ENCODE measurements around the gene NFIB. TPM values are rescaled to one million over a fixed set of nuclear protein-coding genes. Genes with fewer than 3 reads are reported as not detected.

Gene NFIB
- total RNA-seq, 1 donor from 2014 or later = 38.4 TPM

GRCh38 chr9:14307989-14308852 is 5.7 kb downstream of the NFIB start:
- peak; percentile 54 for ATAC-seq
- no peak for DNase-seq (ENCODE audit: low spot score)

GRCh38 chr9:14306672-14307660 is 7.0 kb downstream of the NFIB start:
- ATAC-seq (no peak), DNase-seq (ENCODE audit: low spot score) (no peak)

GRCh38 chr9:14306188-14306587 is 7.8 kb downstream of the NFIB start:
- ATAC-seq = no peak

GRCh38 chr9:14304259-14304658 is 9.7 kb downstream of the NFIB start:
- no peak for DNase-seq (ENCODE audit: low spot score)
- ATAC-seq = peak; percentile 18

More at GRCh38 chr9:14306188-14306587, 7.8 kb downstream of the NFIB start:
- no peak for DNase-seq (ENCODE audit: low spot score)

- DNase-seq (ENCODE audit: low spot score) (no peak), ATAC-seq (no peak)
These were observed 10.4 kb downstream of the NFIB start for GRCh38 chr9:14303521-14303920.

- no peak for ATAC-seq
These were observed 10.8 kb downstream of the NFIB start for GRCh38 chr9:14303100-14303499.

GRCh38 chr9:14302405-14302804 is 11.5 kb downstream of the NFIB start:
- ATAC-seq = peak; percentile 61
- DNase-seq (ENCODE audit: low spot score) = no peak

More at GRCh38 chr9:14303100-14303499, 10.8 kb downstream of the NFIB start:
- DNase-seq (ENCODE audit: low spot score) = no peak

- ATAC-seq (peak; percentile 10), DNase-seq (ENCODE audit: low spot score) (no peak)
These were observed 12.3 kb downstream of the NFIB start for GRCh38 chr9:14301583-14302021.

- no peak for ATAC-seq
- DNase-seq (ENCODE audit: low spot score) = no peak
These were observed 12.9 kb downstream of the NFIB start for GRCh38 chr9:14301006-14301405.

- ATAC-seq = peak; percentile 47
- no peak for DNase-seq (ENCODE audit: low spot score)
These were observed 13.4 kb downstream of the NFIB start for GRCh38 chr9:14300588-14300987.

GRCh38 chr9:14300040-14300439 is 13.9 kb downstream of the NFIB start:
- DNase-seq (ENCODE audit: low spot score) (no peak), ATAC-seq (peak; percentile 23)

- peak; percentile 19 for ATAC-seq
- DNase-seq (ENCODE audit: low spot score) = no peak
These were observed 15.3 kb downstream of the NFIB start for GRCh38 chr9:14298601-14299022.

GRCh38 chr9:14296495-14297113 is 17.3 kb downstream of the NFIB start:
- DNase-seq (ENCODE audit: low spot score) (peak; percentile 64), ATAC-seq (no peak)

- DNase-seq (ENCODE audit: low spot score) = peak; percentile 63
These were observed 19.3 kb downstream of the NFIB start for GRCh38 chr9:14294659-14295058.

GRCh38 chr9:14293801-14294200 is 20.1 kb downstream of the NFIB start:
- DNase-seq (ENCODE audit: low spot score) (no peak), ATAC-seq (no peak)

More at GRCh38 chr9:14294659-14295058, 19.3 kb downstream of the NFIB start:
- peak; percentile 74 for ATAC-seq

GRCh38 chr9:14292181-14292739 is 21.7 kb downstream of the NFIB start:
- ATAC-seq (peak; percentile 63), DNase-seq (ENCODE audit: low spot score) (no peak)

- ATAC-seq (no peak), DNase-seq (ENCODE audit: low spot score) (no peak)
These were observed 24.0 kb downstream of the NFIB start for GRCh38 chr9:14289916-14290315.

- ATAC-seq (peak; percentile 48), DNase-seq (ENCODE audit: low spot score) (no peak)
These were observed 25.5 kb downstream of the NFIB start for GRCh38 chr9:14288433-14288832.

GRCh38 chr9:14286121-14286520 is 27.8 kb downstream of the NFIB start:
- DNase-seq (ENCODE audit: low spot score) = no peak
- no peak for ATAC-seq

GRCh38 chr9:14283276-14283675 is 30.7 kb downstream of the NFIB start:
- ATAC-seq (peak; percentile 60), DNase-seq (ENCODE audit: low spot score) (no peak)
